GM12878 (cell line): ENCODE measurements around the gene AOPEP. TPM values are rescaled to one million over a fixed set of nuclear protein-coding genes. Genes with fewer than 3 reads are reported as not detected.

Source experiments
- ATAC-seq: fragments of 200-7000 bp; cut with Tn5 transposase; 3 replicates; pipeline ENCODE4 v1.9.1; 2020; ENCODE audit warnings: mild to moderate bottlenecking, moderate library complexity
- BruUV-seq: library from RNA; stranded (reverse); fragments of 400-500 nt; replicated peaks from 2 replicates; lab custom pipeline; 2021; lab: Mats Ljungman, UMichigan
- CTCF ChIA-PET: fragments of 300-600 bp; sonication (Branson Sonifier 250); formaldehyde crosslinking; extraction: SDS; loops from one replicate; lab custom pipeline; 2021; ENCODE audit warnings: inconsistent platforms; lab: Yijun Ruan, JAX
- POLR2A ChIA-PET: fragments of 350-600 bp; formaldehyde crosslinking; extraction: SDS; loops from one replicate; lab custom pipeline; 2021; ENCODE audit warnings: inconsistent platforms; lab: Charles Lee
- RAD21 ChIA-PET: fragments of 300-600 bp; sonication (Branson Sonifier 250); formaldehyde crosslinking; loops from one replicate; lab custom pipeline; 2023; ENCODE audit warnings: antibody characterized with exemption; ENCODE audit not compliant: unreplicated experiment; lab: Charles Lee
- SMC1A ChIA-PET: fragments of 300-600 bp; sonication (Branson Sonifier 250); formaldehyde crosslinking; loops from one replicate; lab custom pipeline; 2023; ENCODE audit not compliant: unreplicated experiment, uncharacterized antibody; lab: Charles Lee
- DNase-seq: peaks from one replicate; pipeline ENCODE4 v3.0.0-alpha.2; 2011; ENCODE audit warnings: low read depth, low spot score
- FAIRE-seq: peaks from 3 replicates; lab custom pipeline; 2011; peaks lifted over from hg19 to GRCh38; lab: Jason Lieb, UNC
- H2AFZ ChIP-seq: 2 replicates; pipeline ENCODE4 v1.6.0; 2011; ENCODE audit warnings: low read depth, low read length, control low read depth; ENCODE audit not compliant: control insufficient read depth
- H3K27ac ChIP-seq: 2 replicates; pipeline ENCODE4 v1.5.1; 2011; ENCODE audit warnings: control low read depth; ENCODE audit not compliant: control insufficient read depth, insufficient read depth
- H3K27me3 ChIP-seq, 2 experiments: replicated peaks in 1 of 2; 2 replicates each; pipeline versions ENCODE4 v1.6.0 to v1.6.1; 2011; ENCODE audit warnings: low read length in 1 of 2; ENCODE audit not compliant: control insufficient read depth in 2 of 2, insufficient read depth in 2 of 2
- H3K36me3 ChIP-seq, 2 experiments: 2 replicates each; pipeline ENCODE4 v1.5.1; 2011; ENCODE audit warnings: low read length in 1 of 2; ENCODE audit not compliant: control insufficient read depth in 2 of 2, insufficient read depth in 2 of 2
- H3K4me1 ChIP-seq: 2 replicates; pipeline ENCODE4 v1.6.1; 2011; ENCODE audit warnings: mild to moderate bottlenecking, low read length, moderate library complexity, mixed read lengths; ENCODE audit not compliant: control insufficient read depth, insufficient read depth
- H3K4me2 ChIP-seq: 2 replicates; pipeline ENCODE4 v1.6.0; 2011; ENCODE audit warnings: control low read depth; ENCODE audit not compliant: control insufficient read depth, insufficient read depth
- H3K4me3 ChIP-seq: fragments of 200-600 bp; sonication (generic); 2 replicates; pipeline ENCODE4 v1.5.1; 2016
- H3K79me2 ChIP-seq: 2 replicates; pipeline ENCODE4 v1.6.0; 2011; ENCODE audit warnings: low read length; ENCODE audit not compliant: control insufficient read depth, insufficient read depth
- H3K9ac ChIP-seq: 2 replicates; pipeline ENCODE4 v1.8.0; 2011; ENCODE audit warnings: low read length, control low read depth, mixed read lengths; ENCODE audit not compliant: control insufficient read depth, insufficient read depth
- H3K9me3 ChIP-seq: replicated peaks from 3 replicates; pipeline ENCODE4 v1.5.1; 2011; ENCODE audit warnings: mild to moderate bottlenecking, low read length; ENCODE audit not compliant: control insufficient read depth, insufficient read depth
- H4K20me1 ChIP-seq: 2 replicates; pipeline ENCODE4 v1.6.0; 2011; ENCODE audit not compliant: control insufficient read depth, insufficient read depth
- CHD2 ChIP-seq: IDR thresholded peaks from 2 replicates; pipeline ENCODE4 v1.6.1; 2011; ENCODE audit warnings: low read depth, low read length, improper control_type of control experiment, borderline replicate concordance
- CTCF ChIP-seq, 3 experiments: IDR thresholded peaks in 2 of 3; conservative IDR thresholded peaks in 1 of 3; 2 replicates each; pipeline ENCODE4 v1.5.1; 2011; ENCODE audit warnings: low read depth in 3 of 3, low read length in 3 of 3, mild to moderate bottlenecking in 3 of 3, control low read depth in 2 of 3, moderate library complexity in 2 of 3, inconsistent platforms in 1 of 3, mixed read lengths in 1 of 3; ENCODE audit not compliant: control insufficient read depth in 2 of 3, insufficient read depth in 1 of 3; ENCODE audit errors: extremely low read depth in 1 of 3
- KDM1A ChIP-seq: fragments of 200-600 bp; sonication (generic); IDR thresholded peaks from 2 replicates; pipeline ENCODE4 v1.6.1; 2016; ENCODE audit warnings: borderline replicate concordance
- NBN ChIP-seq: fragments of 450-650 bp; IDR thresholded peaks from 2 replicates; pipeline ENCODE4 v1.6.1; 2016
- PAX8 ChIP-seq: fragments of 450-650 bp; IDR thresholded peaks from 2 replicates; pipeline ENCODE4 v1.6.1; 2017; ENCODE audit warnings: mild to moderate bottlenecking, moderate library complexity
- RB1 ChIP-seq: fragments of 450-650 bp; formaldehyde crosslinking; IDR thresholded peaks from 2 replicates; pipeline ENCODE4 v1.6.1; 2017; ENCODE audit warnings: mild to moderate bottlenecking, borderline replicate concordance
- RUNX3 ChIP-seq: IDR thresholded peaks from 2 replicates; pipeline ENCODE4 v1.6.1; 2012; ENCODE audit warnings: low read length, inconsistent platforms
- SP1 ChIP-seq: IDR thresholded peaks from one replicate; pipeline ENCODE4 v1.6.1; 2011; ENCODE audit warnings: low read depth, low read length
- WGBS: methylation state at CpG from one replicate; pipeline ENCODE4 v1.1.6; 2016; ENCODE audit warnings: low lambda C conversion rate; ENCODE audit not compliant: insufficient replicate concordance, insufficient coverage; ENCODE audit errors: missing lambda C conversion rate; 5-methylcytosine and 5-hydroxymethylcytosine counted together
- in situ Hi-C: fragments of 300-500 bp; cut with MboI; formaldehyde crosslinking; loops from 9 replicates; pipeline ENCODE4 v1.14.3; 2018; ENCODE audit warnings: mixed read lengths
- intact Hi-C: fragments of 100-400 bp; cut with micrococcal nuclease; formaldehyde crosslinking; loops from one replicate; pipeline ENCODE4 v1.14.2; 2022; ENCODE audit not compliant: unreplicated experiment
- polyA plus RNA-seq, 11 experiments: library from polyadenylated mRNA; depleted of rRNA in 4 of 11; unstranded in 6 of 11; stranded (reverse) in 5 of 11; fragments of >200 nt; fragmentation: Nextera tagmentation in 4 of 11; fragmentation: Illumina TruSeq in 1 of 11; extraction: Ambion mirVana in 4 of 11; extraction: Trizol in 1 of 11; gene quantifications; 1 replicate in 1 of 11; 2 replicates in 10 of 11; pipeline versions ENCODE4 v1.2.1 to v1.2.3, GENCODE V29; 2011 to 2016; ENCODE audit warnings: inconsistent platforms in 2 of 11, missing spikeins in 2 of 11, low read depth in 1 of 11
- total RNA-seq, 4 experiments: library from RNA; depleted of rRNA in 3 of 4; stranded (reverse); fragments of >200 nt in 3 of 4; fragmentation: Illumina TruSeq in 1 of 4; extraction: Trizol in 1 of 4; gene quantifications; 2 replicates each; pipeline versions ENCODE4 v1.2.1 to v1.2.3, GENCODE V29; 2013 to 2021

AOPEP gene
- total and polyA plus RNA-seq, 10 of the 15 experiments (the other 5 are each of a cell fraction or from before 2014, with no cell fraction given) = 2.3 to 16.9 (median 10.1) TPM

- in situ Hi-C loops (no loop called here), intact Hi-C loops (no loop called here)
- no peak for ATAC-seq
- Histone ChIP-seq H3K9me3 (no peaks in the 10 kb centered on the region), H3K4me3 (no peak overlapping the region), H3K27me3 (no peaks in the 10 kb centered on the region), H3K79me2 (0 out of 2 replicates have a peak, but pooled peaks cover 4% of the 10 kb centered on the region), H3K4me2 (no peak overlapping the region), H3K36me3 (no peaks in the 10 kb centered on the region; a peak in 1 of 4 replicates), H3K4me1 (peaks cover 39% of the 10 kb centered on the region), H3K9ac (no peak overlapping the region), H2AFZ (no peak overlapping the region), H3K27ac (no peak overlapping the region), H4K20me1 (no peaks in the 10 kb centered on the region)
- TF ChIP-seq NBN = no peak
- TF ChIP-seq CHD2 = no peak
- no peak for TF ChIP-seq SP1
- no peak for TF ChIP-seq PAX8
- TF ChIP-seq RB1 = no peak
- no peak for TF ChIP-seq CTCF (IDR thresholded peaks at IDR 0.05 in 2 of 3, conservative IDR thresholded peaks at IDR 0.05 in 1 of 3; ENCODE audit: control insufficient read depth in 2 of 3, extremely low read depth in 1 of 3, insufficient read depth in 1 of 3, low read depth in 3 of 3, low read length in 3 of 3)
- no peak for TF ChIP-seq RUNX3
- no peak for TF ChIP-seq KDM1A
- BruUV-seq = no TSS peak
- RAD21 ChIA-PET = no interaction called here
- DNase-seq = no peak
- FAIRE-seq = no peak
- POLR2A ChIA-PET = interaction anchor here (1.2 kb wide), 1 partner anchor 12 kb away, joined by 4 read pairs; no protein-coding TSS in a partner anchor
- CTCF ChIA-PET = interaction anchor here (2.2 to 2.5 kb wide), 2 partner anchors 118 to 368 kb away, joined by 4 to 11 read pairs; no protein-coding TSS in a partner anchor
- SMC1A ChIA-PET = interaction anchor here (0.6 to 4.7 kb wide), 6 partner anchors 15 to 76 kb away, joined by 3 to 19 read pairs (median 4); no protein-coding TSS in a partner anchor
- 90% methylated on average over 9 of the region's 9 CpGs for WGBS
Observed at GRCh38 chr9:94799578-94800264, 73.2 kb downstream of the AOPEP start.
